Osteocyte (in vitro differentiated cells): ENCODE measurements around the gene CERCAM. TPM values are rescaled to one million over a fixed set of nuclear protein-coding genes. Genes with fewer than 3 reads are reported as not detected.

Experiments
- DNase-seq: peaks from one replicate; pipeline ENCODE4 v3.0.0; 2021; ENCODE audit warnings: mixed read lengths; ENCODE audit not compliant: unreplicated experiment; ENCODE audit errors: extremely low spot score
- H3K27ac Mint-ChIP-seq: one replicate; pipeline ENCODE4 v1.8.0; 2021; ENCODE audit warnings: mild to moderate bottlenecking, mixed read lengths; ENCODE audit not compliant: unreplicated experiment
- H3K27me3 Mint-ChIP-seq: one replicate; pipeline ENCODE4 v1.8.0; 2021; ENCODE audit warnings: mixed read lengths; ENCODE audit not compliant: unreplicated experiment
- H3K36me3 Mint-ChIP-seq: one replicate; pipeline ENCODE4 v1.8.0; 2021; ENCODE audit warnings: mixed read lengths; ENCODE audit not compliant: unreplicated experiment
- H3K4me1 Mint-ChIP-seq: one replicate; pipeline ENCODE4 v1.8.0; 2021; ENCODE audit warnings: mixed read lengths; ENCODE audit not compliant: unreplicated experiment
- H3K4me3 Mint-ChIP-seq: one replicate; pipeline ENCODE4 v1.8.0; 2021; ENCODE audit warnings: mild to moderate bottlenecking, moderate library complexity, mixed read lengths; ENCODE audit not compliant: unreplicated experiment
- H3K9me3 Mint-ChIP-seq: one replicate; pipeline ENCODE4 v1.8.0; 2021; ENCODE audit warnings: mixed read lengths; ENCODE audit not compliant: unreplicated experiment
- CTCF ChIP-seq: fragments of 200-600 bp; sonication (generic); IDR thresholded peaks from 2 replicates; pipeline ENCODE4 v1.5.0; 2021; ENCODE audit warnings: antibody characterized with exemption, mild to moderate bottlenecking, moderate library complexity
- total RNA-seq: library from RNA; stranded (reverse); gene quantifications from 2 replicates; pipeline ENCODE4 v1.2.1, GENCODE V29; 2021

CERCAM gene
- total RNA-seq, 1 donor from 2014 or later: 128 TPM

DNA sequence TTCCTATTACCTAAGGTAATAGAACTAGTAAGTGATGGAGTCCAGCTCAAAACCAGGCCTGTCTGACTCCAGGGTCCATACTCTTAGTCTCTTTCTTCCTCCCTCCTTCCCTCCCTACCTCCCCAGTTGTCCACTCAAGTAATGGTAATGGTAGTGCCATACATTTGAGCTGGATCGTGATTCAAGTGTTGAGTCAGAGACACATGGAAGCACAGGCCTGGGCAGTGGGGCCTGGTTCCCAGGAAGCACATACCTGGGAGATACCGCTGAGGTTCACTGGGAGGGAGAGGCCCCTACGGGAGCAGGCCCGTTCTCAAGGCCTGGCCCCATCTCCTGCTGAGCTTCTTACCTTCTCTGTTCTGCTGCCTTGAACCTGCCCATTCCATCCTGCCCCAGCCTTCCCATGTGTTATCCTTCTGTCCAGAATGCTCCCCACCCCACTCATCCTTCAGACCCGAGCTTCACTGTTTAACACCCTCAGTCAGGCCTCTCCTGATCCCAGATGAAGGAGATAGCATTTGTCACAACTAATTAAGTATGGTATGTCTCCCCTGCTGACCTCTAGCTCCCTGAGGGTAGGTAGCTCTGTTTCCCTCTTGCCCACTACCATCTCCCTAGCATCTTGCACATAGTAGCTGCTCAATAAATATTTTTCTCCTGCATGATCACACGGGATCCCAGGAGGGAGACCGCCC is 35.7 kb upstream of the CERCAM start:
- DNase-seq: no peak
- Mint-ChIP-seq H3K27ac (no peak overlapping the region), H3K36me3 (peaks cover 11% of the 10 kb centered on the region), H3K4me3 (no peak overlapping the region), H3K9me3 (no peaks in the 10 kb centered on the region), H3K27me3 (no peaks in the 10 kb centered on the region), H3K4me1 (no peaks in the 10 kb centered on the region)
- TF ChIP-seq CTCF: no peak

DNA sequence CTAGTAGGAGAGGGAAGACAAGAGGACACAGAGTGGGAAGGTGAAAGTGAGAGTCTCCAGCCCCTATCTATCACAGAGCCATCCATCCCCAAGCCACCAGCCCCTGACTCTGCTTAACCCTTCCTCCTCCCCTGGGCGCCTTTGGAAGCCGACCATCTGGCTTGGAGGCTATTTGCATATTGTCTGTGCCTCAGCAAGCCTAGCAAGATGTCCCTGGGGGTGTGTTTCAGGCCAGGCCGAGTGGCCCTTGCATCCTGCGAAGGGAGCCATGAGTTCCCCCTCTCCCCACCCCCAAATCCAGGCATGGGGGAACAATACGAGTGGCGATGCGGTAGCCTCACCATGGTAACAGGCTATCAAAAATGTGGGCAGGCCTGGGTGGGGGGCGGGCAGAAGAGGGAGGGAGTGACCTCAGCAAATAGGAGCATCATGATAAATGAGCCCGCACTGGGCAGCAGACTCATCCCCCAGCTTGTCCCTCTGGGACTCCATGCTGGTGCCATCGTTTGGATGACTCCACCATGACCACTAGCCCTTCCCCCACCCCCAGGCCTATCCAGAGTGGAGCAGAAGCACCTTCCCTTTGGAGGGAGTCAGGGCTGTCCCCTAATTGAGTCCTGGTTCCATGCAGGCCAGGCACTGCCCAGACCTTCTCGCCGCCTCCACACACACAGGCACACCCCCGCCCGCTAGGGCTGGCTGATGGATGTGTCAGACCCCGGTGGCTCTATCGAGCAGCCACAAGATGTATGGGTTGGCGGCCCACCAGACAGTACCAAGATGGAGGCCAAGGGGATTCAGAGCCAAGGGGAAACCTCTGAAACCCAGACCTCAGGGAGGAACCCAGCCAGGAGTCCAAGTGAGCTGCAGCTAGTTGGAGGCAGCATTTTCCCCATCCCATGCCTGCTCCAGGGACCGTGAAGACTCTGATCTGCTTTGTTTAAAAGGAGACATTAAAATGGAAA is 34.9 kb upstream of the CERCAM start:
- no peaks in the 10 kb centered on the region for H3K4me1 Mint-ChIP-seq
- H3K27me3 Mint-ChIP-seq: no peaks in the 10 kb centered on the region
- no peak overlapping the region for H3K4me3 Mint-ChIP-seq

DNA sequence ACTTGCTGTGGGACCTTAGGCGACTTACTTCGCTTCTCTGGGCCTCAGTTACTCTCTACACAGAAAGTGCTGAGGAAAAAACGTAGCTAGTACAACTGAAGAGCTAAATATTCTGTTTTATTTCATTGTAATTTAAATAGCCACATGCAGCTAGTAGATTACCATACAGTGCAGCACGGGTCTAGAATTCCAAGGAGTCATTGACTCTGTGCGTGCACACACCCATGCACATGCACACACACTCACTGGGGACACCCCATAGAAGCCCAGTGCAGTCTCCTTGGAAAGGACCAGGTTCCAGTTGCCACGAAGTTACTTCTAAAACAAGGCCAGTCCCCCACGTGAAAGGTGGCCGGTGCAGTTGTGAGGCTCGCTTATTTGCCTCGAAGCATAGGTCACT is 32.5 kb upstream of the CERCAM start:
- H3K4me3 Mint-ChIP-seq: no peak overlapping the region
- peaks cover 15% of the 10 kb centered on the region for H3K36me3 Mint-ChIP-seq
- TF ChIP-seq CTCF: no peak
- H3K27ac Mint-ChIP-seq: no peak overlapping the region
- H3K9me3 Mint-ChIP-seq: no peaks in the 10 kb centered on the region
- no peaks in the 10 kb centered on the region for H3K4me1 Mint-ChIP-seq
- H3K27me3 Mint-ChIP-seq: peaks cover 2% of the 10 kb centered on the region
- DNase-seq: no peak

More for the DNA sequence above, 34.9 kb upstream of the CERCAM start:
- Mint-ChIP-seq H3K36me3 (peaks cover 10% of the 10 kb centered on the region), H3K9me3 (no peaks in the 10 kb centered on the region), H3K27ac (no peak overlapping the region)
- TF ChIP-seq CTCF: no peak
- DNase-seq: no peak

GRCh38 chr9:128389395-128390149 is 31.1 kb upstream of the CERCAM start:
- H3K4me3 Mint-ChIP-seq: no peak overlapping the region
- no peak overlapping the region for H3K27ac Mint-ChIP-seq
- H3K4me1 Mint-ChIP-seq: peaks cover 7% of the 10 kb centered on the region
- peaks cover 2% of the 10 kb centered on the region for H3K27me3 Mint-ChIP-seq
- TF ChIP-seq CTCF: no peak
- DNase-seq: no peak
- H3K9me3 Mint-ChIP-seq: no peaks in the 10 kb centered on the region
- peaks cover 13% of the 10 kb centered on the region for H3K36me3 Mint-ChIP-seq
